ENCODE results near the gene GAD2. TPM values are rescaled to one million over a fixed set of nuclear protein-coding genes. Genes with fewer than 3 reads are reported as not detected.

Gene GAD2
- polyA plus RNA-seq, 1 of the 3 experiments (the other 2 are of a cell fraction), result not detected

DNA sequence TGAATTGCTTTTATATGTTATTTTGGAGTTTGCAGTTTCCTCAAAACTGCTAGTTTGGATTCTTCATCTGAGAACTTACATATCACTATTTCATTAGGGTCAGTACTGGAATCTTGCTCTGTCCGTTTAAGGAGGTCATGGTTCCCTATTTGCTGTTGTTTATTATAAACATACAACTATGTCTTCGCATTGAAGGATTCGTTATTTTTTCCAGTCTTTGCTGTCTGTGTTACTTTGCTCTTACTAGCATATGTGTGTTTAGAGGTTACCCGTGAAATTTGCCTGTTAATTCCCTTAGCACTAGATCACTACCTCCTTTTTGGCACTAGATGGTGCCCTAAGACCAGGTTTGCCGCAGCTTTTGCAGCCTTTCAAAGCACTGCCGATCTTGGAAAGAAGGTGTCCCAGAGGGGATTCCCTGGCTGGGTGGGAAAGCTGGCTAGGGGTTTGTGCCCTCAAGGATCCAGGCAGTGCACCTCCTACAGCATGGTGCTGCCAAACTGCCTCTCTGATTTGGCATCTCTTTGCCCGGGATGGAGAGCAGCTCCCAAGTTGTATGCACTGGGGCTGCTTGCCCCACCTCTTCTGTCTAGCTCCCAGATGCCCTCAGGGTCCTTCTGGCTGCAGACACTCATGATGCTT, 118.5 kb downstream of the GAD2 start:
- no peaks in the 10 kb centered on the region for H3K9me2 ChIP-seq
- H3K4me2 ChIP-seq, result peak overlapping the region; percentile 27; the same call in 1 of the 2 replicates
- no peaks in the 10 kb centered on the region for H3K27me3 ChIP-seq (ENCODE audit: insufficient read depth)
- H3K79me2 ChIP-seq (ENCODE audit: insufficient read depth), result no peaks in the 10 kb centered on the region
- H3K36me3 ChIP-seq (replicated peaks in 1 of 2; ENCODE audit: control insufficient read depth in 1 of 2, insufficient read depth in 2 of 2, low read length in 1 of 2), result no peaks in the 10 kb centered on the region
- no peak overlapping the region for H3K9ac ChIP-seq
- no peak overlapping the region for H2AFZ ChIP-seq (ENCODE audit: low read depth)
- TF ChIP-seq, protein P1, sequence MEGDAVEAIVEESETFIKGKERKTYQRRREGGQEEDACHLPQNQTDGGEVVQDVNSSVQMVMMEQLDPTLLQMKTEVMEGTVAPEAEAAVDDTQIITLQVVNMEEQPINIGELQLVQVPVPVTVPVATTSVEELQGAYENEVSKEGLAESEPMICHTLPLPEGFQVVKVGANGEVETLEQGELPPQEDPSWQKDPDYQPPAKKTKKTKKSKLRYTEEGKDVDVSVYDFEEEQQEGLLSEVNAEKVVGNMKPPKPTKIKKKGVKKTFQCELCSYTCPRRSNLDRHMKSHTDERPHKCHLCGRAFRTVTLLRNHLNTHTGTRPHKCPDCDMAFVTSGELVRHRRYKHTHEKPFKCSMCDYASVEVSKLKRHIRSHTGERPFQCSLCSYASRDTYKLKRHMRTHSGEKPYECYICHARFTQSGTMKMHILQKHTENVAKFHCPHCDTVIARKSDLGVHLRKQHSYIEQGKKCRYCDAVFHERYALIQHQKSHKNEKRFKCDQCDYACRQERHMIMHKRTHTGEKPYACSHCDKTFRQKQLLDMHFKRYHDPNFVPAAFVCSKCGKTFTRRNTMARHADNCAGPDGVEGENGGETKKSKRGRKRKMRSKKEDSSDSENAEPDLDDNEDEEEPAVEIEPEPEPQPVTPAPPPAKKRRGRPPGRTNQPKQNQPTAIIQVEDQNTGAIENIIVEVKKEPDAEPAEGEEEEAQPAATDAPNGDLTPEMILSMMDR (IDR thresholded peaks at IDR 0.05), result peak; percentile 76
- TF ChIP-seq SMC3 (IDR thresholded peaks at IDR 0.05; ENCODE audit: low read depth, low read length) (peak; percentile 88), RAD21 (IDR thresholded peaks at IDR 0.05; ENCODE audit: low read length) (peak; percentile 86), GATA2 (CRISPR knock-in tag; IDR thresholded peaks at IDR 0.05) (no peak)
- TF ChIP-seq, protein P2, sequence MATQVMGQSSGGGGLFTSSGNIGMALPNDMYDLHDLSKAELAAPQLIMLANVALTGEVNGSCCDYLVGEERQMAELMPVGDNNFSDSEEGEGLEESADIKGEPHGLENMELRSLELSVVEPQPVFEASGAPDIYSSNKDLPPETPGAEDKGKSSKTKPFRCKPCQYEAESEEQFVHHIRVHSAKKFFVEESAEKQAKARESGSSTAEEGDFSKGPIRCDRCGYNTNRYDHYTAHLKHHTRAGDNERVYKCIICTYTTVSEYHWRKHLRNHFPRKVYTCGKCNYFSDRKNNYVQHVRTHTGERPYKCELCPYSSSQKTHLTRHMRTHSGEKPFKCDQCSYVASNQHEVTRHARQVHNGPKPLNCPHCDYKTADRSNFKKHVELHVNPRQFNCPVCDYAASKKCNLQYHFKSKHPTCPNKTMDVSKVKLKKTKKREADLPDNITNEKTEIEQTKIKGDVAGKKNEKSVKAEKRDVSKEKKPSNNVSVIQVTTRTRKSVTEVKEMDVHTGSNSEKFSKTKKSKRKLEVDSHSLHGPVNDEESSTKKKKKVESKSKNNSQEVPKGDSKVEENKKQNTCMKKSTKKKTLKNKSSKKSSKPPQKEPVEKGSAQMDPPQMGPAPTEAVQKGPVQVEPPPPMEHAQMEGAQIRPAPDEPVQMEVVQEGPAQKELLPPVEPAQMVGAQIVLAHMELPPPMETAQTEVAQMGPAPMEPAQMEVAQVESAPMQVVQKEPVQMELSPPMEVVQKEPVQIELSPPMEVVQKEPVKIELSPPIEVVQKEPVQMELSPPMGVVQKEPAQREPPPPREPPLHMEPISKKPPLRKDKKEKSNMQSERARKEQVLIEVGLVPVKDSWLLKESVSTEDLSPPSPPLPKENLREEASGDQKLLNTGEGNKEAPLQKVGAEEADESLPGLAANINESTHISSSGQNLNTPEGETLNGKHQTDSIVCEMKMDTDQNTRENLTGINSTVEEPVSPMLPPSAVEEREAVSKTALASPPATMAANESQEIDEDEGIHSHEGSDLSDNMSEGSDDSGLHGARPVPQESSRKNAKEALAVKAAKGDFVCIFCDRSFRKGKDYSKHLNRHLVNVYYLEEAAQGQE (IDR thresholded peaks at IDR 0.05; ENCODE audit: low read depth, low read length), result no peak
- DNase-seq, result peak; percentile 43
- 6% methylated on average over 7 of the region's 7 CpGs for WGBS (ENCODE audit: low lambda C conversion rate)
- peak overlapping the region in 1 of 2 experiments; percentile 34; a peak in 2 of 4 replicates for H3K4me3 ChIP-seq (ENCODE audit: low read depth in 2 of 2, low read length in 1 of 2)
- no peak overlapping the region for H3K27ac ChIP-seq (ENCODE audit: low read depth in 2 of 2, low read length in 1 of 2)
- H3F3A ChIP-seq (replicated peaks; ENCODE audit: insufficient read depth), result no peaks in the 10 kb centered on the region
- CTCF ChIA-PET, result interaction anchor here (0.8 to 3.5 kb wide), 7 partner anchors 19 to 1907 kb away, joined by 3 to 31 read pairs (median 5); no protein-coding TSS in a partner anchor
- H3K9me3 ChIP-seq, result no peaks in the 10 kb centered on the region
- peaks cover 0 to 3% of the 10 kb centered on the region in 2 experiments; a peak in 1 of 4 replicates for H3K4me1 ChIP-seq (ENCODE audit: control insufficient read depth in 1 of 2, insufficient read depth in 2 of 2, low read depth in 1 of 2, low read length in 1 of 2)
- POLR2A ChIA-PET, result no interaction called here
- H4K20me1 ChIP-seq (ENCODE audit: insufficient read depth), result no peaks in the 10 kb centered on the region

GRCh38 chr10:26335574-26336093, 119.1 kb downstream of the GAD2 start:
- Histone ChIP-seq H3K4me2 (peak overlapping the region; percentile 27; the same call in 1 of the 2 replicates), H3K79me2 (ENCODE audit: insufficient read depth) (no peaks in the 10 kb centered on the region), H3K9me2 (no peaks in the 10 kb centered on the region), H3K9me3 (no peaks in the 10 kb centered on the region), H3K27me3 (ENCODE audit: insufficient read depth) (no peaks in the 10 kb centered on the region), H3K4me1 (ENCODE audit: control insufficient read depth in 1 of 2, insufficient read depth in 2 of 2, low read depth in 1 of 2, low read length in 1 of 2) (peaks cover 0 to 3% of the 10 kb centered on the region in 2 experiments; a peak in 1 of 4 replicates), H3K27ac (ENCODE audit: low read depth in 2 of 2, low read length in 1 of 2) (no peak overlapping the region), H3F3A (replicated peaks; ENCODE audit: insufficient read depth) (no peaks in the 10 kb centered on the region), H3K9ac (no peak overlapping the region), H3K4me3 (ENCODE audit: low read depth in 2 of 2, low read length in 1 of 2) (peak overlapping the region in 1 of 2 experiments; percentile 34; a peak in 2 of 4 replicates), H4K20me1 (ENCODE audit: insufficient read depth) (no peaks in the 10 kb centered on the region), H3K36me3 (replicated peaks in 1 of 2; ENCODE audit: control insufficient read depth in 1 of 2, insufficient read depth in 2 of 2, low read length in 1 of 2) (no peaks in the 10 kb centered on the region), H2AFZ (ENCODE audit: low read depth) (no peak overlapping the region)
- DNase-seq, result no peak
- CTCF ChIA-PET, result interaction anchor here (0.8 to 3.5 kb wide), 6 partner anchors 19 to 1906 kb away, joined by 3 to 31 read pairs (median 5); no protein-coding TSS in a partner anchor
- WGBS (ENCODE audit: low lambda C conversion rate), result 12% methylated on average over 6 of the region's 6 CpGs
- POLR2A ChIA-PET, result no interaction called here
- TF ChIP-seq FOXM1 (IDR thresholded peaks at IDR 0.05; ENCODE audit: low read depth), result no peak
- TF ChIP-seq POLR2AphosphoS5 (IDR thresholded peaks at IDR 0.05; ENCODE audit: low read depth, low read length), result no peak
- TF ChIP-seq RFX5 (IDR thresholded peaks at IDR 0.05; ENCODE audit: low read length), result no peak
- TF ChIP-seq EP300 (IDR thresholded peaks at IDR 0.05; ENCODE audit: borderline replicate concordance in 1 of 2, low read depth in 1 of 2, low read length in 1 of 2), result no peak
- TF ChIP-seq SIN3A (IDR thresholded peaks at IDR 0.05; ENCODE audit: borderline replicate concordance, low read depth, low read length), result no peak
- TF ChIP-seq, protein P3, sequence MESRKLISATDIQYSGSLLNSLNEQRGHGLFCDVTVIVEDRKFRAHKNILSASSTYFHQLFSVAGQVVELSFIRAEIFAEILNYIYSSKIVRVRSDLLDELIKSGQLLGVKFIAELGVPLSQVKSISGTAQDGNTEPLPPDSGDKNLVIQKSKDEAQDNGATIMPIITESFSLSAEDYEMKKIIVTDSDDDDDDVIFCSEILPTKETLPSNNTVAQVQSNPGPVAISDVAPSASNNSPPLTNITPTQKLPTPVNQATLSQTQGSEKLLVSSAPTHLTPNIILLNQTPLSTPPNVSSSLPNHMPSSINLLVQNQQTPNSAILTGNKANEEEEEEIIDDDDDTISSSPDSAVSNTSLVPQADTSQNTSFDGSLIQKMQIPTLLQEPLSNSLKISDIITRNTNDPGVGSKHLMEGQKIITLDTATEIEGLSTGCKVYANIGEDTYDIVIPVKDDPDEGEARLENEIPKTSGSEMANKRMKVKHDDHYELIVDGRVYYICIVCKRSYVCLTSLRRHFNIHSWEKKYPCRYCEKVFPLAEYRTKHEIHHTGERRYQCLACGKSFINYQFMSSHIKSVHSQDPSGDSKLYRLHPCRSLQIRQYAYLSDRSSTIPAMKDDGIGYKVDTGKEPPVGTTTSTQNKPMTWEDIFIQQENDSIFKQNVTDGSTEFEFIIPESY (IDR thresholded peaks at IDR 0.05; ENCODE audit: borderline replicate concordance, low read depth), result no peak
- no peak for TF ChIP-seq RAD21 (IDR thresholded peaks at IDR 0.05; ENCODE audit: low read length)
- TF ChIP-seq ELF1 (IDR thresholded peaks at IDR 0.05), result no peak
- TF ChIP-seq, protein P4, sequence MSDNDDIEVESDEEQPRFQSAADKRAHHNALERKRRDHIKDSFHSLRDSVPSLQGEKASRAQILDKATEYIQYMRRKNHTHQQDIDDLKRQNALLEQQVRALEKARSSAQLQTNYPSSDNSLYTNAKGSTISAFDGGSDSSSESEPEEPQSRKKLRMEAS (IDR thresholded peaks at IDR 0.05; ENCODE audit: low read depth), result no peak
- TF ChIP-seq CHD2 (IDR thresholded peaks at IDR 0.05; ENCODE audit: low read length, partially characterized antibody), result no peak
- TF ChIP-seq MXI1 (IDR thresholded peaks at IDR 0.05; ENCODE audit: low read depth, low read length), result no peak
- TF ChIP-seq, protein P5, sequence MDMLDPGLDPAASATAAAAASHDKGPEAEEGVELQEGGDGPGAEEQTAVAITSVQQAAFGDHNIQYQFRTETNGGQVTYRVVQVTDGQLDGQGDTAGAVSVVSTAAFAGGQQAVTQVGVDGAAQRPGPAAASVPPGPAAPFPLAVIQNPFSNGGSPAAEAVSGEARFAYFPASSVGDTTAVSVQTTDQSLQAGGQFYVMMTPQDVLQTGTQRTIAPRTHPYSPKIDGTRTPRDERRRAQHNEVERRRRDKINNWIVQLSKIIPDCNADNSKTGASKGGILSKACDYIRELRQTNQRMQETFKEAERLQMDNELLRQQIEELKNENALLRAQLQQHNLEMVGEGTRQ (IDR thresholded peaks at IDR 0.05; ENCODE audit: borderline replicate concordance, low read depth, low read length), result no peak
